Right lobe of liver (tissue), 6 donors: ENCODE data around the gene EPS15. TPM values are rescaled to one million over a fixed set of nuclear protein-coding genes. Genes with fewer than 3 reads are reported as not detected.
"Not testable (repeated sequence)": the region's sequence is repeated elsewhere in the genome, so short reads cannot be mapped to it uniquely, and the experiment has no call there.

Source experiments
- ATAC-seq, 4 donors: fragments of 200-7000 bp; cut with Tn5 transposase; one replicate each; pipeline ENCODE4 v1.9.1; 2020; ENCODE audit warnings: mild to moderate bottlenecking in 4 of 4, moderate library complexity in 4 of 4
- DNase-seq, 3 donors: peaks; one replicate each; pipeline ENCODE4 v3.0.0-alpha.2; 2020
- H3K27ac ChIP-seq, 3 donors: fragments of 200-600 bp; one replicate each; pipeline ENCODE4 v1.8.0; 2022
- H3K27me3 ChIP-seq, 2 donors: fragments of 200-600 bp; one replicate each; pipeline ENCODE4 v1.8.0; 2022
- H3K36me3 ChIP-seq, 4 donors: fragments of 200-600 bp; sonication (generic) in 1 of 4; one replicate each; pipeline versions ENCODE4 v1.5.1 to v1.8.0; 2017 to 2022; ENCODE audit warnings: control low read depth in 1 of 4
- H3K4me1 ChIP-seq, 4 donors: fragments of 200-600 bp; sonication (generic) in 1 of 4; one replicate each; pipeline versions ENCODE4 v1.5.1 to v1.8.0; 2017 to 2022; ENCODE audit warnings: control low read depth in 1 of 4
- H3K4me3 ChIP-seq, 3 donors: fragments of 200-600 bp; one replicate each; pipeline ENCODE4 v1.8.0; 2022
- H3K9me3 ChIP-seq, 4 donors: fragments of 200-600 bp; sonication (generic) in 1 of 4; one replicate each; pipeline versions ENCODE4 v1.5.1 to v1.8.0; 2017 to 2022; ENCODE audit warnings: control low read depth in 1 of 4
- CTCF ChIP-seq, 4 donors: fragments of 200-600 bp in 3 of 4; fragments of 450-650 bp in 1 of 4; IDR thresholded peaks; one replicate each; pipeline versions ENCODE4 v1.5.1 to v1.8.0; 2016 to 2022; ENCODE audit warnings: antibody characterized with exemption in 4 of 4, mild to moderate bottlenecking in 2 of 4
- POLR2A ChIP-seq: fragments of 450-650 bp; IDR thresholded peaks from one replicate; pipeline ENCODE4 v1.6.1; 2017; ENCODE audit warnings: antibody characterized with exemption, mild to moderate bottlenecking
- WGBS: methylation state at CpG from one replicate; pipeline ENCODE4 v1.1.6; 2018; ENCODE audit warnings: low coverage, low lambda C conversion rate; ENCODE audit not compliant: insufficient coverage; ENCODE audit errors: missing lambda C conversion rate; 5-methylcytosine and 5-hydroxymethylcytosine counted together
- intact Hi-C, 2 donors: fragments of 100-400 bp; cut with DNase I; formaldehyde crosslinking; loops; one replicate each; pipeline versions ENCODE4 v1.11.2 to v1.14.1; 2022
- total RNA-seq, 6 experiments: library from RNA; depleted of rRNA in 2 of 6; stranded (reverse); fragments of >200 nt in 2 of 6; fragmentation: NEBNext Ultra II Directional in 3 of 6; extraction: Animal tissue kit (Norgen Biotek cat#: 25700) in 3 of 6; gene quantifications; one replicate each; pipeline versions ENCODE4 v1.1.0 to v1.2.4, GENCODE V29; 2016 to 2023
- donor health status: DM: no; HTN: yes; CAD: no.
- donor health status: DM: no; HTN: no; CAD: no.
- donor health status: DM: no; HTN: no; CAD: no.
- donor health status: DM: no; HTN: yes; CAD: no.
- donor health status: DM: no; HTN: yes; CAD: no.

EPS15 gene
- total RNA-seq, 6 experiments from 2014 or later, result 23.2 to 30.9 (median 28.6) TPM

GRCh38 chr1:51453010-51453409 lies 66.1 kb downstream of the EPS15 start:
- ATAC-seq (peak; percentile 36 to 68 (median 51)), DNase-seq (no peak)
- Histone ChIP-seq H3K9me3 (no peaks in the 10 kb centered on the region), H3K4me3 (no peak overlapping the region), H3K4me1 (no peaks in the 10 kb centered on the region), H3K27ac (no peak overlapping the region), H3K27me3 (no peaks in the 10 kb centered on the region), H3K36me3 (peaks cover 0 to 5% (median 0%) of the 10 kb centered on the region in 4 donors)
- WGBS, result 36% methylated on average over 2 of the region's 2 CpGs
- intact Hi-C loops, result no loop called here
- TF ChIP-seq CTCF (IDR thresholded peaks at IDR 0.05), result no peak

- 100% methylated on average over 1 of the region's 1 CpG for WGBS
- intact Hi-C loops, result not testable (repeated sequence)
Observed at GRCh38 chr1:51448844-51449454, 70.1 kb downstream of the EPS15 start.

GRCh38 chr1:51445351-51446090 lies 73.5 kb downstream of the EPS15 start:
- ATAC-seq, result peak in 1 of 4 donors; percentile 32
- H3K4me3 ChIP-seq, result no peak overlapping the region
- intact Hi-C loops, result no loop called here
- no peak for DNase-seq
- TF ChIP-seq CTCF (IDR thresholded peaks at IDR 0.05) (no peak), POLR2A (no peak)
- H3K36me3 ChIP-seq, result peaks cover 0 to 22% (median 5%) of the 10 kb centered on the region in 4 donors
- no peaks in the 10 kb centered on the region for H3K9me3 ChIP-seq
- WGBS, result 76% methylated on average over 2 of the region's 2 CpGs
- no peaks in the 10 kb centered on the region for H3K4me1 ChIP-seq
- H3K27me3 ChIP-seq, result no peaks in the 10 kb centered on the region
- no peak overlapping the region for H3K27ac ChIP-seq

More at GRCh38 chr1:51448844-51449454, 70.1 kb downstream of the EPS15 start:
- ATAC-seq, H3K4me1 ChIP-seq, H3K9me3 ChIP-seq, H3K27me3 ChIP-seq, DNase-seq, H3K4me3 ChIP-seq, H3K27ac ChIP-seq: not testable (repeated sequence)
- peaks cover 0 to 18% (median 6%) of the 10 kb centered on the region in 4 donors for H3K36me3 ChIP-seq

- no peak overlapping the region for H3K27ac ChIP-seq
- intact Hi-C loops, result no loop called here
Observed at GRCh38 chr1:51444534-51445192, 74.4 kb downstream of the EPS15 start.

More at GRCh38 chr1:51444534-51445192, 74.4 kb downstream of the EPS15 start:
- Histone ChIP-seq H3K36me3 (peaks cover 0 to 27% (median 6%) of the 10 kb centered on the region in 4 donors), H3K27me3 (no peaks in the 10 kb centered on the region), H3K4me3 (no peak overlapping the region), H3K4me1 (no peaks in the 10 kb centered on the region), H3K9me3 (no peaks in the 10 kb centered on the region)
- DNase-seq, result no peak
- TF ChIP-seq CTCF (IDR thresholded peaks at IDR 0.05) (no peak), POLR2A (no peak)
- WGBS, result 73% methylated on average over 3 of the region's 3 CpGs
- no peak for ATAC-seq
